Activated naive CD4-positive, alpha-beta T cell (primary cell): ENCODE results near the gene OR2AJ1.

Experiments
- DNase-seq, 4 experiments: peaks; one replicate each; lab custom pipeline; 2025; lab: John Stamatoyannopoulos, UW

OR2AJ1 gene

GRCh38 chr1:247924868-247925267, at the start of gene OR2AJ1:
OR2AJ1 (plus strand) TSS chr1:247924889; CDS start chr1:247933769, 8,880 bp downstream.
- DNase-seq = no peak

DNA sequence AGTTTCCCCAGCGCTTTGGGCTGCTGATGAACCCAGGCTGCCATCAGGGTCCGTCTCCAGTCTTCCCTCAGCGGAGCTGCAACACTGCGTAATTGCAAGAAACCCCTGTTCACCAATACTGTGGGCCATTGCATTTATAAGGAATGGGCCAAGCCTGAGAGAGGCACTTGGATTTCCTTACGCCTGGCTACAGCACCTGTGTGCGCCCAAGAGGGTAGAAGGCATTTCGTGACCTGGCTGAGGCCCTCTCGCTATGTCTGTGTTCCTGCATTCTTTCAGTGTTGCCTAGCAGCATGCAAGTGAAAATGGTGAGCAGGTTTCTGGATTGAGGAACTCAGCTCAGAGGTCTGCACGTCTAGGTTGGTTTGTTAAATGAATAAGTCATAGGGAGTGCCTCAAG, 41.3 kb upstream of the OR2AJ1 start:
- DNase-seq = no peak

DNA sequence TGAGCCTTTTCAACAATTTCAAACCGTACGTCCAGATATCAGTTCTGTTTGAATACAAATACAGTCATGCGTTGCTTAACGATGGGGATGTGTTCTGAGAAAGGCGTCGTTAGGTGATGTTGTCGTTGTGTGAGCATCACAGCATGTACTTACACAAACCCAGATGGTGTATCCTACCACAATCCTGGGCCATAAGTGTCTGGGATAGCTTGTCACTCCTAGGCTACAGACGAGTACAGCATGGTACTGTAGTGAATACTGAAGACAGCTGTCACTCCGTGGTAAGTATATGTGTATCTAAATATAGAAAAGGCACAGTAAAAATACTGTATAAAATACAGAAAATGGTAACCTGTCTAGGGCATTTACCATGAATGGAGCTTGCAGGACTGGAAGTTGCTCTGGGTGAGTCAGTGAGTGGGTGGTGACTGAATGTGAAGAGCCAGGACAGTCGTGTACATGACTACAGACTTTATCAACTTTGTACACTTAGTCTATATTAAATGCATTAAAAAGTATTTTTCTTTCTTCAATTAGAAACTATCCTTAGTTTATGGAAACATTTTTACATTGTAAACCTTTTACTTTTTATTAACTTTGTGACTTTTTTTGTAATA, 39.8 kb upstream of the OR2AJ1 start:
- no peak for DNase-seq

DNA sequence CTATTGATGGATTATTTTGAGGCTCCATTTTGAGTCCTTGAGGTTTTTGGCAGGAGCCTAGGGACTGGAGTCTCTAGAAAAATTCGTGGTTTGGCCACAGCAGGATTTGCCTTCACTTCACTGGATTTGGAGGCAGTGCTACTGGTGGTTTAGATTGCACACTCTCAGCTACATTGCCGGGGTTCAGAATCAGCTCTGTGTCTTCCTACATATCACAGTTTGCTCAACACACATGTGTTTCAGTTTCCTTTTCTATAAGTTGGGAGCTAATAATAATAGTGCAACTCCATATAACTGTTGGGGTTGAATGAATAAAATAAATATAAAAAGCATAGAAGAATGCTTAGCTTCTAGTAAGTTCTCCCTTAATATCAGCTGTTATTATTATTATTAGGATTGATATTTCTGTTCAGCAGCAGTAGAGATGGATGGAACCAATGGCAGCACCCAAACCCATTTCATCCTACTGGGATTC, 29.5 kb upstream of the OR2AJ1 start, which contains the start of gene OR2W3:
Gene OR2W3, plus strand, starts transcription at position 425 of the 475 bp plus-strand sequence. Its CDS starts 0 bp downstream, at position 425.
- DNase-seq = no peak

GRCh38 chr1:247895976-247896375, 28.7 kb upstream of the OR2AJ1 start:
- DNase-seq = no peak

DNA sequence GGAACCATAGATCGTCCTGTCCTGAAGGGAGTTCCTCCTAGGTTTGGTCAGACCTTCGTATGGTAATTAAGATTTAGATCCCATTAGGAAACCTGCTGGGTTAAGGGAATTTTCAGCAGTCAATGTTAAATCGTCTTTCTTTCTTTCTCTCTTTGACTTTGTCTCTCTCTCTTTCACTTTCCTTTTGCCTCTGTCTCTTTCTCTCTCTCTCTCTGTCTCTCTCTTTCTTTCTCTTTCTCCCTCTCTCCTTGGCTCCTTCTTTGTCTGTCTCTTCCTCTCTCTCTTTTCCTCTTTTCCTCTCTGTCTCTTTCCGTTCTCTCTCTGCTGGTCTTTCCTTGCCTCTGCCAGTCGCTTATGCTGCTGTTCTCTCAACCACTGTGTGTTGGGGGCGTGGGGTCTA, 20.6 kb upstream of the OR2AJ1 start:
- DNase-seq = no peak

DNA sequence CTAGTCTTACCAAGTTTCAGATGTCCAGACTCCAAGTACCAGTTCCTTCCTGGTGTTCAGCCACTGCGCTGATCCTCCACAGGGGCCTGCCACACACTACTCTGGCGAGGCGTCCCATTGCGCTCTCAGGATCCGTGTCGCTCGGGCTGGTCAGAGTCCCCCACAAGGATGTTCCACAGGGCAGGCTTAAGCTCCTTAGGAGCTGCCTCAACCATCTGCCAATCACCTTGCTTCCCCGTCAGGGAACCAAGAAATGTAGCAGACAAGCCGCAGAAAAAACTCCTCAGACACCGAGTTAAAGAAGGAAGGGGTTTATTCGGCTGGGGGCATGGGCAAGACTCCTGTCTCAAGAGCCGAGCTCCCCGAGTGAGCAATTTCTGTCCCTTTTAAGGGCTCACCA, 19.5 kb upstream of the OR2AJ1 start:
- DNase-seq = no peak

DNA sequence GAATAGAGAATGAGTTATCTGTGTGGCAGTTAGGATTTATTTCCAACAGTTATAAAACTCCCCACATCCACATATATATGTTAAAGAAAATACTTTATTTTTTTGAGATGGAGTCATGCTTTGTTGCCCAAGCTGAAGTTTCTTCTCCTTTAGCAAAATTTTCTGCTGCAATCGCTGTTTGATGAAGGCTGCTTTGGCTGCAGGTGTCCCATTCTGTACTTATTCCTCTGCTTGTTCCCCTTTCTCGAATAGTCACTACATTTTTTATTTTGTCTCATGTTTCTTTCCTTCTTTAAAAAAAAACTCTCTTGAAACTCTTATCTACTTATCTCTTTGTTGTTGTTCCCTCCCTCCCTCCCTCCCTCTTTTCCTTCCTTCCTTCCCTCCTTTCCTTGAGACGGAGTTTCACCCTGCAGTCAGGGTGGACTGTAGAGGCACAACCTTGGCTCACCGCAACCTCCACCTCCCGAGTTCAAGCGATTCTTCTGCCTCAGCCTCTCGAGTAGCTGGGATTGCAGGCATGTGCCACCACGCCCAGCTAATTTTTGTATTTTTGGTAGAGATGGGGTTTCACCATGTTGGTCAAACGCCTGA, 18.7 kb upstream of the OR2AJ1 start:
- no peak for DNase-seq

- DNase-seq = no peak
Observed at GRCh38 chr1:247906504-247907047, 18.1 kb upstream of the OR2AJ1 start.

- no peak for DNase-seq
Observed at GRCh38 chr1:247908766-247909165, 15.9 kb upstream of the OR2AJ1 start.

DNA sequence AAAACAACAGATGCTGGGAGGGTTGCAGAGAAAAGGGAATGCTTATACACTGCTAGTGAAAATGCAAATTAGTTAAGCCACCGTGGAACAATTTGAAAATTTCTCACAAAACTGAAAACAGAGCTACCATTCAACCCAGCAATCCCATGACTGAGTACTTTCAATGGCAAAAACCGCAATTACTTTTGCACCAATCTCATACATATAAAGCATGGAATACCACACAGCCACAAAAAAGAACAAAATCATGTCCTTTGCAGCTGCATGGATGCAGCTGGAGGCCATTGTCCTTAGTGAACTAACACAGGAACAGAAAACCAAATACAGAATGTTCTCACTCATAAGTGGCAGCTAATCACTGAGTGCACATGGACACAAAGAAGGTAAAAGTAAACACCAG, 10.9 kb upstream of the OR2AJ1 start:
- DNase-seq = no peak

DNA sequence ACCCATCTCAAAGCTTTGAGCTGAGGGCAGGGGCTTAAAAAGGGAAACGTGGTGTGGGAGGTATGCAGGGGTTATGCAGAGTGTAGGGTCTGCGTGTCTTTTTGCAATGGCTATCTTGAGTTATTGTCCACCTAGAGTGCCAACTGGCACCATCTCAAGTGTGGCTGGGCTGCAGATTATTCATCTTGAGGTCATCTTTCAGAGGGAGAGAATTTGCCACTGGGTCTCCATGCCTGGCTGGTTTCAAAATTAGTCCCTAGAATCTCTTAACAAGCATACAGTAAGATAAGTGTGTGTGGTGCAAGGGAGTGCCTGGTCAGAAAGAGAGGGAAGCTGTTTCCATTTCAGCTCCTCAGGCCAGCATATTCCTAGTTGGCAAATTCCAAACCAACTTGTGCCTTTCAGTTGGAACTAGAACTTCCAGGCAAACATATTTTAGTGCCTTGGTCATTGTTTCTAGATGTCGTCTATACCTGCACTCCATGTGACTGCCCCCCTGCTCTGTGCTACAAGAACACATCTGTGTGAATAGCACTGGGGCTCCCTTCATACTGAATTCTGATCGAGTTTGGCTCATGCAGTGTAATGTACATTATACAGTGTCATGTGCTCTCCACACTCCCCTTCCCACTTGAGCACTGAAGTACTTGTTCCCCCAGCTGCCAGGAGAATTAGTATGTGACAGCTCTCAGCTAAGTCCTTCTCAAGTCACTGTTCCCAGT, 9.6 kb upstream of the OR2AJ1 start:
- DNase-seq = no peak

GRCh38 chr1:247919952-247920351, 4.7 kb upstream of the OR2AJ1 start, which contains the start of gene OR2T8:
OR2T8 (plus strand) TSS chr1:247920252; CDS start chr1:247921018, 766 bp downstream.
- DNase-seq = no peak

DNA sequence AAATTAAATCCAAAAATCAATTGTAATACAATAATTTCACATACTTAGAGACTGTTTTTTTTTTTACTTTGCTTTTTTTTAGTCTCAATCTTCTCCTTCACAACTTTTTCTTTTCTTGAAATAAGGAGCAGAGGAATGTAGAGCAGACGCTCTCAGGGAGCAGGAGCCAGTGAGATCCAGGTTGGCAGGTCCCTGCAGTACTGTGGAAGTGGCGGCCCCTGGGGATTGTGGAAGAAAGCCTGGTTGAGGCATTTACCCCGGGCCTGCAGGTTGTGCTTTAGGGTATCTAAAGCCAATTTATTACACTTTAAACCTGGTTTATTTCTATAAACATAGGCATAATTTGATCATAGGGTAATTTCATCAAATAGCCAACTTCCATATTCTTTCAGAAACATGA, 748 bp upstream of the OR2AJ1 start:
- no peak for DNase-seq

DNA sequence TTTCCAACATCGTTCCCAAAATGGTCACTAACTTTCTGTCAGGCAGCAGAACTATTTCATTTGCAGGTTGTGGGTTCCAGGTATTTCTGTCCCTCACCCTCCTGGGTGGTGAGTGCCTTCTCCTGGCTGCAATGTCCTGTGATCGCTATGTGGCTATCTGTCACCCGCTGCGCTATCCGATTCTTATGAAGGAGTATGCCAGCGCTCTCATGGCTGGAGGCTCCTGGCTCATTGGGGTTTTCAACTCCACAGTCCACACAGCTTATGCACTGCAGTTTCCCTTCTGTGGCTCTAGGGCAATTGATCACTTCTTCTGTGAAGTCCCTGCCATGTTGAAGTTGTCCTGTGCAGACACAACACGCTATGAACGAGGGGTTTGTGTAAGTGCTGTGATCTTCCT, 9.3 kb downstream of the OR2AJ1 start:
- no peak for DNase-seq

- DNase-seq = no peak
Observed at GRCh38 chr1:247935781-247936180, 11.1 kb downstream of the OR2AJ1 start.

DNA sequence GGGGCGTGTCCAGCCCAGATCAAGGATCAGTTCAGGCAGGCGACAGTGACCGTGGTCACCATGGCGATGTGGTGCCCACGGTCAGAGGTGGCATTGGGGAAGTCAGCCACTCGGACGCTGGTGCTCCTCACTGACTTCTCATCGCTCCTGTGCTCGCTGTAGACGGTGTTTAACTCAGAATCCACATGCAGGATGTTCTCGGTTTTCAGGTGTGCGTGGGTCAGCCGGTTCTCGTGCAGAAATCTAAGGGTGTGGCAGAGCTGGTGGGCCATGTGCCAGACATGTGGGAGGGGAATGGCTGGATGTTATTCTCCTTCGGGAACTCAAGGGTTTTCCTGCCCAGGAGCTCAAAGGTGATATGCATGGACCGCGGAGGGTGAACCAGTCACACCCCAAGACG, 11.7 kb downstream of the OR2AJ1 start:
- no peak for DNase-seq

DNA sequence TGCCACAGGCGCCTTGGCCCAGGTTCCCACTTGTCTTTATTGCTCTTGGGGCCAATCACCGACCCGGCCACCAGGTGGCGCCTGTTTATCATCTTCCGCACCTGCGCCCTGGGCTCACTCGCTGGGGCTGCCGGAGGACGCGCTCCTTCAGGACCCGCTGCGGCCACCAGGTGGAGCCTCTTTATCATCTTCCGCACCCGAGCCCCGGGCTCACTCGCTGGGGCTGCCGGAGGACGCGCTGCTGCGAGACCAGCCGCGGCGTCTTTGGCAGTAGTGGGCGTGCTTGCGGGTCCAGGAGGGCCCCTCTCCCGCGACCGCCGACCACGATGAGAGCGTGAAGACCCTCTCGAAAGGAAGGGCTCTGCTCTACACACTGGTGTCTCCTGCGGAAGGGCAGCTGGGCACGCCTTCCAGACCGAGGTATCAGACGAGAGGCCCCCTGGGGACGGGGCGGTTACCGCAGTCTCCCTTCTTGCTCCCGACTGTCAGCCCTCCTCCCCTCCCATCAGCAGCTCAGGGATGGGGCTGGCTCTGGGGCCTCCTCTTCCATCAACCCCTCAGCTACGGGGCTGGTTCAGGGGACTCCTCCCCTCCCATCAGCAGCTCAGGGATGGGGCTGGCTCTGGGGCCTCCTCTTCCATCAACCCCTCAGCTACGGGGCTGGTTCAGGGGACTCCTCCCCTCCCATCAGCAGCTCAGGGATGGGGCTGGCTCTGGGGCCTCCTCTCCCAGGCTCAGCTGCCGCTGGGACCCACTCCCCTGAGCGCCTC, 12.5 kb downstream of the OR2AJ1 start:
- peak; percentile 15 to 96 (median 64) for DNase-seq

- DNase-seq = no peak
Observed at GRCh38 chr1:247942624-247943023, 17.9 kb downstream of the OR2AJ1 start.

GRCh38 chr1:247948558-247948957, 23.9 kb downstream of the OR2AJ1 start, which contains the start of gene OR2L8:
OR2L8 (plus strand) TSS chr1:247948858; CDS start chr1:247948858, 0 bp downstream.
- DNase-seq = no peak

GRCh38 chr1:247953408-247953807, 28.7 kb downstream of the OR2AJ1 start:
- DNase-seq = no peak

DNA sequence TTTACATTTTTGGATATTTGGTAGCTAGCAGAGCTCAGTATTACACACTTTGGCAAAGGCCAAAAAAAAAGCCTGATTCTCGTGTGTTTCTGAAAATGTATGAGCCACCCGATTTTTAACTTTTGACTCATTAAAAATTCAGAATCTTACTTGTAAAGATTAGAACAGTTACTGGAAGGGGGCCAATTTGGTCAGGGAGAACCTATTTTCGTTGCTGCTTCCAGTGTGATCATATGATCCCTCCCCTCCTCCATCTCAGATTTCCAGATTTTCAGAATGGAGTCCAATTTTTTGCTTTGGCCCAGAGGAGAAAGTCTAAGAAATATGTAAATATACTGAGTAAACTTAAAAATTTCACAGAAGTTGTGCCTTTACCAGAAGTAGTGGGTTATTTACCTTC, 37.1 kb downstream of the OR2AJ1 start:
- DNase-seq = no peak
